ENCODE results near the gene ZER1.

ZER1 gene

DNA sequence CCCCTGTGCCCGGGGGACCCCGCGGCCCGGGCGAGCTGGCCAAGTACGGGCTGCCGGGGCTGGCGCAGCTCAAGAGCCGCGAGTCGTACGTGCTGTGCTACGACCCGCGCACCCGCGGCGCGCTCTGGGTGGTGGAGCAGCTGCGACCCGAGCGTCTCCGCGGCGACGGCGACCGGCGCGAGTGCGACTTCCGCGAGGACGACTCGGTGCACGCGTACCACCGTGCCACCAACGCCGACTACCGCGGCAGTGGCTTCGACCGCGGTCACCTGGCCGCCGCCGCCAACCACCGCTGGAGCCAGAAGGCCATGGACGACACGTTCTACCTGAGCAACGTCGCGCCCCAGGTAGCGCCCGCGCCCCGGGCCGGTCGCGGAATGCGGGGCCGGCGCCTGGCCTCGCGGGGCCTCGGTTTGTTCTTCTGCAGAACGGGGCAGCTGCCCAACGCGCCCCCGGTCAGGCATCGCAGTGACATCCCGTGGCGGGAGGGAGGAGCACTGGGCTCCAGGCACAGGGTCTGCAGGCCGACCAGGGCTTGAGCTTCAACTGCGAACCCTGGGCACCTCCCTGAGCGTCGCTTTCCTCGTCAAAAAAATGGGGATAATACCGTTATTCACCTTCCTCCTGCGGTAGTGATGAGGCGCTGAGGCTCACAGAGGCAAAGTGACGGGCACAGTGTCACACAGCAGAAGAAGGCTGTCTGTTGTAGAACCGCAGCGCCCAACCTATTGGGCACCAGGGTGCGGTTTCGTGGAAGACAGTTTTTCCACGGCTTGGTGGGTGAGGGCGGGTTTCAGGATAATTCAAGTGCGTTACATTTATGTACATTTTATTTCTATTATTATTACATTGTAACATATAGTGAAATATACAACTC is 47.4 kb upstream of the ZER1 start:
- Histone ChIP-seq H3K9me3 (replicated peaks in 1 of 2; ENCODE audit: control insufficient read depth in 2 of 2, insufficient read depth in 1 of 2, low read depth in 1 of 2, low read length in 2 of 2) (no peaks in the 10 kb centered on the region), H3K36me3 (replicated peaks in 1 of 2; ENCODE audit: control insufficient read depth in 2 of 2, insufficient read depth in 2 of 2, low read length in 2 of 2) (peaks cover 26 to 46% of the 10 kb centered on the region in 2 donors), H3K9ac (ENCODE audit: low read depth, low read length, poor library complexity) (peak overlapping the region; percentile 92), H3K27me3 (ENCODE audit: control insufficient read depth in 3 of 3, insufficient read depth in 3 of 3, low read depth in 1 of 3, low read length in 3 of 3) (peaks cover 0 to 5% (median 0%) of the 10 kb centered on the region in 3 experiments), H3K4ac (ENCODE audit: low read length) (no peak overlapping the region), H2BK120ac (ENCODE audit: low read depth, low read length) (no peak overlapping the region), H3K4me1 (ENCODE audit: control insufficient read depth in 2 of 2, insufficient read depth in 1 of 2, low read depth in 1 of 2, low read length in 2 of 2) (peaks cover 0 to 3% of the 10 kb centered on the region in 2 donors), H3K79me1 (ENCODE audit: low read depth, low read length) (no peaks in the 10 kb centered on the region), H2BK12ac (ENCODE audit: low read length) (no peak overlapping the region), H3K4me2 (ENCODE audit: insufficient read depth, low read length, poor library complexity, severe bottlenecking) (peak overlapping the region; percentile 98), H2BK15ac (ENCODE audit: low read length) (no peak overlapping the region), H4K91ac (ENCODE audit: low read depth, low read length, poor library complexity) (no peak overlapping the region), H3K4me3 (ENCODE audit: low read length in 2 of 2) (peak overlapping the region; percentile 52 to 94), H3K14ac (ENCODE audit: low read length) (peak overlapping the region; percentile 56), H2AK5ac (ENCODE audit: low read depth, low read length) (peak overlapping the region; percentile 70), H3K18ac (ENCODE audit: low read length) (peak overlapping the region; percentile 87), H2BK5ac (ENCODE audit: low read length) (peak overlapping the region; percentile 66), H2AFZ (ENCODE audit: low read length) (peak overlapping the region; percentile 89), H4K8ac (ENCODE audit: low read depth, low read length) (no peak overlapping the region), H3K23ac (ENCODE audit: low read depth, low read length, poor library complexity) (peak overlapping the region; percentile 98), H3K27ac (replicated peaks; ENCODE audit: low read length) (no peak overlapping the region)
- no peak for DNase-seq (ENCODE audit: low spot score)
- no CpG with 5 or more reads among the region's 90 CpGs for WGBS, 2 donors (ENCODE audit: extremely low coverage in 2 of 2, insufficient read length in 2 of 2, insufficient replicate concordance in 1 of 2)

DNA sequence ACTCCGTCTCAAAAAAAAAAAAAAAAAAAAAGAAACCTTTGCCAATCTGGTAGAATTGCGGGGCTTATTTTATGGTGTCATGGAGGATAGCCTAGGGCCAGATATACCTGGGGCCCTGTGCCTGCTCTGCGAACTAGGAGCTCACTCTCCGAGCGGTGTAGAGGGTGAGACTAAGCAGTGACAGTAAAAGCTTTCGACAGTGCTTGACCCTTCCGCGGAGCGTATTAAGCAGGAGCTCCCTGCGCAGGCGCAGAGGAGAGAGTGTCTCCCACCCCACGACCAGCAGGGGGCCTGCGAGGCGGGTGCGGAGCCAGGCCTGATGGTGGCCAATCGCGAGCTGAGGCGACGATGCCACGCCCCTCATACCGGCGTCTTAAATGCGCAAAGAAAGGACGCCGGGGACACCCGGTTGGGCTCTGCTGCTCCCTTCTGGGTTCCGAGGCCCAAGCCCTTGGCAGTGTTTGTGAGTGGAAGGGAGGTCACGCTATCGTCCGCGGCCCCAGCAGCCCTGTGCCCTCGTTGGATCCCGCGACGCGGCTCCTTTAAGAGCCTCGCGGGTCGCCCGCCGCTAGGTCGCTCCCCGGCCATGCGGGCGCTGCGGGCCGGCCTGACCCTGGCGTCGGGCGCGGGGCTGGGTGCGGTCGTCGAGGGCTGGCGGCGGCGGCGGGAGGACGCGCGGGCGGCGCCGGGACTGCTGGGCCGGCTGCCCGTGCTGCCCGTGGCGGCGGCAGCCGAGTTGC is 46.5 kb upstream of the ZER1 start, which contains the start of gene ENDOG:
Gene ENDOG (plus strand): TSS at position 402 of the 740 bp plus-strand sequence. CDS start 185 bp downstream, at position 587.
- Histone ChIP-seq H3K36me3 (replicated peaks in 1 of 2; ENCODE audit: control insufficient read depth in 2 of 2, insufficient read depth in 2 of 2, low read length in 2 of 2) (peaks cover 20 to 38% of the 10 kb centered on the region in 2 donors), H3K27me3 (ENCODE audit: control insufficient read depth in 3 of 3, insufficient read depth in 3 of 3, low read depth in 1 of 3, low read length in 3 of 3) (peaks cover 0 to 5% (median 0%) of the 10 kb centered on the region in 3 experiments), H3K9me3 (replicated peaks in 1 of 2; ENCODE audit: control insufficient read depth in 2 of 2, insufficient read depth in 1 of 2, low read depth in 1 of 2, low read length in 2 of 2) (no peaks in the 10 kb centered on the region), H3K23ac (ENCODE audit: low read depth, low read length, poor library complexity) (peak within 1 kb of the TSS; percentile 98), H2BK15ac (ENCODE audit: low read length) (no peak within 1 kb of the TSS), H3K4me2 (ENCODE audit: insufficient read depth, low read length, poor library complexity, severe bottlenecking) (peak within 1 kb of the TSS; percentile 98), H2BK12ac (ENCODE audit: low read length) (no peak within 1 kb of the TSS), H3K9ac (ENCODE audit: low read depth, low read length, poor library complexity) (peak within 1 kb of the TSS; percentile 92), H3K27ac (replicated peaks; ENCODE audit: low read length) (no peak within 1 kb of the TSS), H3K4ac (ENCODE audit: low read length) (no peak within 1 kb of the TSS), H2BK5ac (ENCODE audit: low read length) (peak within 1 kb of the TSS; percentile 66), H3K18ac (ENCODE audit: low read length) (peak within 1 kb of the TSS; percentile 87), H2AFZ (ENCODE audit: low read length) (peak within 1 kb of the TSS; percentile 89), H4K8ac (ENCODE audit: low read depth, low read length) (no peak within 1 kb of the TSS), H2BK120ac (ENCODE audit: low read depth, low read length) (no peak within 1 kb of the TSS), H4K91ac (ENCODE audit: low read depth, low read length, poor library complexity) (no peak within 1 kb of the TSS), H2AK5ac (ENCODE audit: low read depth, low read length) (peak within 1 kb of the TSS; percentile 70), H3K79me1 (ENCODE audit: low read depth, low read length) (no peaks in the 10 kb centered on the region), H3K4me1 (ENCODE audit: control insufficient read depth in 2 of 2, insufficient read depth in 1 of 2, low read depth in 1 of 2, low read length in 2 of 2) (peaks cover 0 to 3% of the 10 kb centered on the region in 2 donors), H3K4me3 (ENCODE audit: low read length in 2 of 2) (peak within 1 kb of the TSS; percentile 52 to 94), H3K14ac (ENCODE audit: low read length) (peak within 1 kb of the TSS; percentile 56)
- peak; percentile 96 for DNase-seq (ENCODE audit: low spot score)
- no CpG with 5 or more reads among the region's 70 CpGs for WGBS, 2 donors (ENCODE audit: extremely low coverage in 2 of 2, insufficient read length in 2 of 2, insufficient replicate concordance in 1 of 2)

- no peak overlapping the region for H3K4me3 ChIP-seq (ENCODE audit: low read length in 2 of 2)
- peaks cover 13 to 33% of the 10 kb centered on the region in 2 donors for H3K36me3 ChIP-seq (replicated peaks in 1 of 2; ENCODE audit: control insufficient read depth in 2 of 2, insufficient read depth in 2 of 2, low read length in 2 of 2)
- no peak overlapping the region for H2AK5ac ChIP-seq (ENCODE audit: low read depth, low read length)
- no peak overlapping the region for H2BK120ac ChIP-seq (ENCODE audit: low read depth, low read length)
- DNase-seq (ENCODE audit: low spot score) = no peak
- no peak overlapping the region for H2BK15ac ChIP-seq (ENCODE audit: low read length)
- H3K4ac ChIP-seq (ENCODE audit: low read length) = no peak overlapping the region
- H3K79me1 ChIP-seq (ENCODE audit: low read depth, low read length) = no peaks in the 10 kb centered on the region
- peak overlapping the region; percentile 25 for H3K9ac ChIP-seq (ENCODE audit: low read depth, low read length, poor library complexity)
- no peak overlapping the region for H3K27ac ChIP-seq (replicated peaks; ENCODE audit: low read length)
- no peak overlapping the region for H4K8ac ChIP-seq (ENCODE audit: low read depth, low read length)
- H2BK12ac ChIP-seq (ENCODE audit: low read length) = no peak overlapping the region
- no peak overlapping the region for H2BK5ac ChIP-seq (ENCODE audit: low read length)
- H3K18ac ChIP-seq (ENCODE audit: low read length) = no peak overlapping the region
- no peak overlapping the region for H3K4me2 ChIP-seq (ENCODE audit: insufficient read depth, low read length, poor library complexity, severe bottlenecking)
- no peaks in the 10 kb centered on the region for H3K9me3 ChIP-seq (replicated peaks in 1 of 2; ENCODE audit: control insufficient read depth in 2 of 2, insufficient read depth in 1 of 2, low read depth in 1 of 2, low read length in 2 of 2)
- whole genome bisulfite sequencing, 2 donors (ENCODE audit: extremely low coverage in 2 of 2, insufficient read length in 2 of 2, insufficient replicate concordance in 1 of 2) = no CpG with 5 or more reads among the region's 5 CpGs
- no peak overlapping the region for H3K14ac ChIP-seq (ENCODE audit: low read length)
- H2AFZ ChIP-seq (ENCODE audit: low read length) = no peak overlapping the region
- H3K4me1 ChIP-seq (ENCODE audit: control insufficient read depth in 2 of 2, insufficient read depth in 1 of 2, low read depth in 1 of 2, low read length in 2 of 2) = no peaks in the 10 kb centered on the region
- H4K91ac ChIP-seq (ENCODE audit: low read depth, low read length, poor library complexity) = no peak overlapping the region
- no peaks in the 10 kb centered on the region for H3K27me3 ChIP-seq (ENCODE audit: control insufficient read depth in 3 of 3, insufficient read depth in 3 of 3, low read depth in 1 of 3, low read length in 3 of 3)
- no peak overlapping the region for H3K23ac ChIP-seq (ENCODE audit: low read depth, low read length, poor library complexity)
These were observed 39.1 kb upstream of the ZER1 start for GRCh38 chr9:128810873-128811272.

GRCh38 chr9:128809831-128810230 is 38.1 kb upstream of the ZER1 start:
- no peak overlapping the region for H3K27ac ChIP-seq (replicated peaks; ENCODE audit: low read length)
- no peaks in the 10 kb centered on the region for H3K4me1 ChIP-seq (ENCODE audit: control insufficient read depth in 2 of 2, insufficient read depth in 1 of 2, low read depth in 1 of 2, low read length in 2 of 2)
- H2AFZ ChIP-seq (ENCODE audit: low read length) = no peak overlapping the region
- no peak overlapping the region for H3K23ac ChIP-seq (ENCODE audit: low read depth, low read length, poor library complexity)
- H2BK120ac ChIP-seq (ENCODE audit: low read depth, low read length) = no peak overlapping the region
- H3K9ac ChIP-seq (ENCODE audit: low read depth, low read length, poor library complexity) = no peak overlapping the region
- H3K4ac ChIP-seq (ENCODE audit: low read length) = no peak overlapping the region
- H3K36me3 ChIP-seq (replicated peaks in 1 of 2; ENCODE audit: control insufficient read depth in 2 of 2, insufficient read depth in 2 of 2, low read length in 2 of 2) = peaks cover 17 to 44% of the 10 kb centered on the region in 2 donors
- no peak for DNase-seq (ENCODE audit: low spot score)
- WGBS, 2 donors (ENCODE audit: extremely low coverage in 2 of 2, insufficient read length in 2 of 2, insufficient replicate concordance in 1 of 2) = no CpG with 5 or more reads among the region's 2 CpGs
- no peak overlapping the region for H2BK15ac ChIP-seq (ENCODE audit: low read length)
- H4K91ac ChIP-seq (ENCODE audit: low read depth, low read length, poor library complexity) = no peak overlapping the region
- no peak overlapping the region for H3K18ac ChIP-seq (ENCODE audit: low read length)
- H3K27me3 ChIP-seq (ENCODE audit: control insufficient read depth in 3 of 3, insufficient read depth in 3 of 3, low read depth in 1 of 3, low read length in 3 of 3) = no peaks in the 10 kb centered on the region
- no peak overlapping the region for H3K14ac ChIP-seq (ENCODE audit: low read length)
- H3K4me3 ChIP-seq (ENCODE audit: low read length in 2 of 2) = no peak overlapping the region
- H2BK12ac ChIP-seq (ENCODE audit: low read length) = no peak overlapping the region
- H4K8ac ChIP-seq (ENCODE audit: low read depth, low read length) = no peak overlapping the region
- H2AK5ac ChIP-seq (ENCODE audit: low read depth, low read length) = no peak overlapping the region
- H3K4me2 ChIP-seq (ENCODE audit: insufficient read depth, low read length, poor library complexity, severe bottlenecking) = no peak overlapping the region
- H3K9me3 ChIP-seq (replicated peaks in 1 of 2; ENCODE audit: control insufficient read depth in 2 of 2, insufficient read depth in 1 of 2, low read depth in 1 of 2, low read length in 2 of 2) = no peaks in the 10 kb centered on the region
- no peak overlapping the region for H2BK5ac ChIP-seq (ENCODE audit: low read length)
- no peaks in the 10 kb centered on the region for H3K79me1 ChIP-seq (ENCODE audit: low read depth, low read length)

Data from neuronal stem cell (in vitro differentiated cells).